SK-N-SH treated with all-trans-retinoic acid at 6 μM for 48 hours (cell line): ENCODE data around the gene DPP8.

Experiments
- CREB5 ChIP-seq: fragments of 250-450 bp; sonication (Bioruptor Pico); IDR thresholded peaks from 2 replicates; pipeline ENCODE4 v1.5.1; 2020; ENCODE audit warnings: low read depth, mild to moderate bottlenecking, moderate library complexity
- CSDC2 ChIP-seq: fragments of 250-450 bp; sonication (Bioruptor Pico); IDR thresholded peaks from 2 replicates; pipeline ENCODE4 v1.5.0; 2020; ENCODE audit warnings: mild to moderate bottlenecking, moderate library complexity
- CSRNP3 ChIP-seq: fragments of 250-450 bp; sonication (Bioruptor Pico); IDR thresholded peaks from 2 replicates; pipeline ENCODE4 v1.5.1; 2021; ENCODE audit warnings: mild to moderate bottlenecking, moderate library complexity
- ESRRG ChIP-seq: fragments of 250-450 bp; sonication (Bioruptor Pico); IDR thresholded peaks from 2 replicates; pipeline ENCODE4 v1.6.1; 2021; ENCODE audit warnings: mild to moderate bottlenecking
- RARB ChIP-seq: fragments of 250-450 bp; sonication (Bioruptor Pico); IDR thresholded peaks from 2 replicates; pipeline ENCODE4 v1.8.0; 2021; ENCODE audit warnings: mild to moderate bottlenecking, moderate library complexity
- TOX ChIP-seq: fragments of 250-450 bp; sonication (Bioruptor Pico); IDR thresholded peaks from 2 replicates; pipeline ENCODE4 v1.8.0; 2021; ENCODE audit warnings: mild to moderate bottlenecking, moderate library complexity, borderline replicate concordance
- ZFP3 ChIP-seq: fragments of 250-450 bp; sonication (Bioruptor Pico); IDR thresholded peaks from 2 replicates; pipeline ENCODE4 v1.5.0; 2020; ENCODE audit warnings: mild to moderate bottlenecking, moderate library complexity
- ZFP30 ChIP-seq: fragments of 450-650 bp; formaldehyde crosslinking; IDR thresholded peaks from 2 replicates; pipeline ENCODE4 v1.5.0; 2022; ENCODE audit warnings: mild to moderate bottlenecking, moderate library complexity
- ZNF70 ChIP-seq: fragments of 450-650 bp; formaldehyde crosslinking; IDR thresholded peaks from 2 replicates; pipeline ENCODE4 v1.5.0; 2020; ENCODE audit warnings: mild to moderate bottlenecking, moderate library complexity
- TF ChIP-seq, protein P1 (sequence below): fragments of 250-450 bp; sonication (Bioruptor Pico); IDR thresholded peaks from 2 replicates; pipeline ENCODE4 v1.8.0; 2020; ENCODE audit warnings: mild to moderate bottlenecking, moderate library complexity, borderline replicate concordance

GRCh38 chr15:65394280-65394789, 123.2 kb downstream of the DPP8 start:
- TF ChIP-seq, protein P1, sequence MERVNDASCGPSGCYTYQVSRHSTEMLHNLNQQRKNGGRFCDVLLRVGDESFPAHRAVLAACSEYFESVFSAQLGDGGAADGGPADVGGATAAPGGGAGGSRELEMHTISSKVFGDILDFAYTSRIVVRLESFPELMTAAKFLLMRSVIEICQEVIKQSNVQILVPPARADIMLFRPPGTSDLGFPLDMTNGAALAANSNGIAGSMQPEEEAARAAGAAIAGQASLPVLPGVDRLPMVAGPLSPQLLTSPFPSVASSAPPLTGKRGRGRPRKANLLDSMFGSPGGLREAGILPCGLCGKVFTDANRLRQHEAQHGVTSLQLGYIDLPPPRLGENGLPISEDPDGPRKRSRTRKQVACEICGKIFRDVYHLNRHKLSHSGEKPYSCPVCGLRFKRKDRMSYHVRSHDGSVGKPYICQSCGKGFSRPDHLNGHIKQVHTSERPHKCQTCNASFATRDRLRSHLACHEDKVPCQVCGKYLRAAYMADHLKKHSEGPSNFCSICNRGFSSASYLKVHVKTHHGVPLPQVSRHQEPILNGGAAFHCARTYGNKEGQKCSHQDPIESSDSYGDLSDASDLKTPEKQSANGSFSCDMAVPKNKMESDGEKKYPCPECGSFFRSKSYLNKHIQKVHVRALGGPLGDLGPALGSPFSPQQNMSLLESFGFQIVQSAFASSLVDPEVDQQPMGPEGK (CRISPR knock-in tag) = no peak
- TF ChIP-seq CSDC2 (CRISPR knock-in tag) (no peak), RARB (CRISPR knock-in tag) (no peak), CREB5 (CRISPR knock-in tag) (no peak), TOX (CRISPR knock-in tag) (no peak), ZNF70 (CRISPR knock-in tag) (no peak), ZFP3 (no peak), CSRNP3 (no peak), ZFP30 (CRISPR knock-in tag) (no peak), ESRRG (CRISPR knock-in tag) (no peak)
